Inferior parietal cortex (tissue), 1 donor: ENCODE data around the gene GPR63.
"Not testable (repeated sequence)": the region's sequence is repeated elsewhere in the genome, so short reads cannot be mapped to it uniquely, and the experiment has no call there.

Experiments used
- DNase-seq: peaks from one replicate; pipeline ENCODE4 v3.0.0-alpha.2; 2016; ENCODE audit errors: extremely low spot score

Gene GPR63

GRCh38 chr6:96837081-96837971, at the start of gene GPR63:
TSS of gene GPR63 (minus strand) at chr6:96837477. CDS start at chr6:96799731, 37,746 bp downstream.
- DNase-seq, result no peak

- no peak for DNase-seq
Measured at GRCh38 chr6:96886519-96886918, 49.2 kb upstream of the GPR63 start.

- DNase-seq, result not testable (repeated sequence)
Measured at GRCh38 chr6:96885187-96885631, 47.9 kb upstream of the GPR63 start.

- DNase-seq, result no peak
Measured at GRCh38 chr6:96878143-96878542, 40.9 kb upstream of the GPR63 start.

- DNase-seq, result peak; percentile 51
Measured at GRCh38 chr6:96876886-96877545, 39.7 kb upstream of the GPR63 start.

- DNase-seq, result no peak
Measured at GRCh38 chr6:96872976-96873375, 35.7 kb upstream of the GPR63 start.

GRCh38 chr6:96865055-96865405, 27.8 kb upstream of the GPR63 start:
- no peak for DNase-seq

GRCh38 chr6:96864216-96865054, 27.2 kb upstream of the GPR63 start:
- no peak for DNase-seq

GRCh38 chr6:96862560-96862959, 25.3 kb upstream of the GPR63 start:
- DNase-seq, result no peak

GRCh38 chr6:96861588-96861987, 24.3 kb upstream of the GPR63 start:
- DNase-seq, result no peak

GRCh38 chr6:96856856-96857255, 19.6 kb upstream of the GPR63 start:
- DNase-seq, result no peak

- no peak for DNase-seq
Measured at GRCh38 chr6:96853083-96853482, 15.8 kb upstream of the GPR63 start.

GRCh38 chr6:96852605-96853004, 15.3 kb upstream of the GPR63 start:
- DNase-seq, result no peak

- no peak for DNase-seq
Measured at GRCh38 chr6:96851858-96852257, 14.6 kb upstream of the GPR63 start.

GRCh38 chr6:96849615-96850014, 12.3 kb upstream of the GPR63 start:
- DNase-seq, result no peak

GRCh38 chr6:96844530-96844929, 7.3 kb upstream of the GPR63 start:
- DNase-seq, result no peak

- no peak for DNase-seq
Measured at GRCh38 chr6:96841345-96841744, 4.1 kb upstream of the GPR63 start.

GRCh38 chr6:96836631-96837080, 621 bp downstream of the GPR63 start:
- no peak for DNase-seq

GRCh38 chr6:96834070-96834469, 3.2 kb downstream of the GPR63 start:
- no peak for DNase-seq

- no peak for DNase-seq
Measured at GRCh38 chr6:96832780-96833179, 4.5 kb downstream of the GPR63 start.

GRCh38 chr6:96826865-96827264, 10.4 kb downstream of the GPR63 start:
- no peak for DNase-seq

GRCh38 chr6:96823743-96824142, 13.5 kb downstream of the GPR63 start:
- DNase-seq, result no peak
